HepG2 (cell line): ENCODE results near the gene NRSN2. TPM values are rescaled to one million over a fixed set of nuclear protein-coding genes. Genes with fewer than 3 reads are reported as not detected.
A peak's percentile ranks its signal among the peaks of the same experiment; 100 is the strongest.

Source experiments
- BCL3 ChIP-seq: sonication (generic); formaldehyde crosslinking; IDR thresholded peaks from 2 replicates; pipeline ENCODE4 v1.5.1; 2020; ENCODE audit warnings: mild to moderate bottlenecking, missing genetic modification reagents, moderate library complexity
- FOXM1 ChIP-seq: sonication (generic); formaldehyde crosslinking; IDR thresholded peaks from 2 replicates; pipeline ENCODE4 v1.5.0; 2020; ENCODE audit warnings: missing genetic modification reagents
- GABPB1 ChIP-seq: IDR thresholded peaks from 2 replicates; pipeline ENCODE4 v1.6.1; 2016; ENCODE audit warnings: mild to moderate bottlenecking, missing genetic modification reagents, moderate library complexity, missing compliant biosample characterization
- GZF1 ChIP-seq: sonication (generic); formaldehyde crosslinking; IDR thresholded peaks from 2 replicates; pipeline ENCODE4 v1.5.1; 2020; ENCODE audit warnings: mild to moderate bottlenecking, missing genetic modification reagents
- HNF4G ChIP-seq, 2 experiments: sonication (generic) in 1 of 2; formaldehyde crosslinking in 1 of 2; IDR thresholded peaks; 2 replicates each; pipeline versions ENCODE4 v1.4.0 to v1.6.1; 2011 to 2020; ENCODE audit warnings: borderline replicate concordance in 2 of 2, low read depth in 2 of 2, mild to moderate bottlenecking in 2 of 2, low read length in 1 of 2, missing genetic modification reagents in 1 of 2, moderate library complexity in 1 of 2
- JDP2 ChIP-seq: sonication (generic); formaldehyde crosslinking; IDR thresholded peaks from 2 replicates; pipeline ENCODE4 v1.8.1; 2022; ENCODE audit warnings: missing genetic modification reagents, borderline replicate concordance
- KDM1A ChIP-seq: IDR thresholded peaks from 2 replicates; pipeline ENCODE4 v1.6.1; 2016; ENCODE audit warnings: missing compliant biosample characterization
- KDM2A ChIP-seq: sonication (generic); formaldehyde crosslinking; IDR thresholded peaks from 2 replicates; pipeline ENCODE4 v1.4.0; 2020; ENCODE audit warnings: low read depth, missing genetic modification reagents, borderline replicate concordance
- KLF13 ChIP-seq: sonication (generic); formaldehyde crosslinking; IDR thresholded peaks from 2 replicates; pipeline ENCODE4 v1.4.0; 2020; ENCODE audit warnings: mild to moderate bottlenecking, missing genetic modification reagents
- KMT2B ChIP-seq: IDR thresholded peaks from 2 replicates; pipeline ENCODE4 v1.6.1; 2016; ENCODE audit warnings: missing genetic modification reagents, missing compliant biosample characterization
- NFE2L1 ChIP-seq: sonication (generic); formaldehyde crosslinking; IDR thresholded peaks from 2 replicates; pipeline ENCODE4 v1.4.0; 2020; ENCODE audit warnings: missing genetic modification reagents, mild to moderate bottlenecking, borderline replicate concordance
- PAX8 ChIP-seq: sonication (generic); formaldehyde crosslinking; IDR thresholded peaks from 2 replicates; pipeline ENCODE4 v1.8.0; 2022; ENCODE audit warnings: mild to moderate bottlenecking, missing genetic modification reagents, borderline replicate concordance
- PCBP2 ChIP-seq: fragments of 200-400 bp; formaldehyde crosslinking; optimal IDR thresholded peaks from 2 replicates; pipeline ENCODE3; 2018; ENCODE audit warnings: low read length, low read depth; ENCODE audit not compliant: poor library complexity, severe bottlenecking
- PPARG ChIP-seq: conservative IDR thresholded peaks from 2 replicates; pipeline ENCODE4 v1.6.1; 2016; ENCODE audit warnings: missing biosample characterization, missing genetic modification reagents
- STAT5B ChIP-seq: sonication (generic); formaldehyde crosslinking; IDR thresholded peaks from 2 replicates; pipeline ENCODE4 v1.4.0; 2020; ENCODE audit warnings: missing genetic modification reagents
- WIZ ChIP-seq: sonication (generic); formaldehyde crosslinking; IDR thresholded peaks from 2 replicates; pipeline ENCODE4 v1.5.1; 2020; ENCODE audit warnings: mild to moderate bottlenecking, missing genetic modification reagents
- ZBTB25 ChIP-seq: IDR thresholded peaks from 2 replicates; pipeline ENCODE4 v1.6.1; 2018; ENCODE audit warnings: missing genetic modification reagents
- ZKSCAN1 ChIP-seq: fragments of 150-350 bp; IDR thresholded peaks from 2 replicates; pipeline ENCODE4 v1.6.1; 2014; ENCODE audit warnings: low read length
- ZNF24 ChIP-seq: fragments of 450-650 bp; IDR thresholded peaks from 2 replicates; pipeline ENCODE4 v1.6.1; 2017; ENCODE audit warnings: antibody characterized with exemption, mild to moderate bottlenecking
- ZNF558 ChIP-seq: sonication (generic); formaldehyde crosslinking; IDR thresholded peaks from 2 replicates; pipeline ENCODE4 v1.9.0; 2022; ENCODE audit warnings: mild to moderate bottlenecking, missing genetic modification reagents, borderline replicate concordance
- ZNF567 ChIP-seq: sonication (generic); formaldehyde crosslinking; IDR thresholded peaks from 2 replicates; pipeline ENCODE4 v1.8.1; 2023; ENCODE audit warnings: mild to moderate bottlenecking, missing genetic modification reagents, borderline replicate concordance
- ZNF598 ChIP-seq: sonication (generic); formaldehyde crosslinking; IDR thresholded peaks from 2 replicates; pipeline ENCODE4 v1.5.1; 2020; ENCODE audit warnings: mild to moderate bottlenecking, missing genetic modification reagents, borderline replicate concordance
- ZNF615 ChIP-seq: sonication (generic); formaldehyde crosslinking; IDR thresholded peaks from 2 replicates; pipeline ENCODE4 v1.5.0; 2020; ENCODE audit warnings: mild to moderate bottlenecking, missing genetic modification reagents, borderline replicate concordance
- polyA plus RNA-seq, 8 experiments: library from polyadenylated mRNA; depleted of rRNA in 3 of 8; stranded (reverse) in 7 of 8; unstranded in 1 of 8; fragments of >200 nt; fragmentation: Illumina TruSeq in 4 of 8; extraction: Trizol in 4 of 8; gene quantifications; 2 replicates each; pipeline versions ENCODE4 v1.2.1 to v1.2.3, GENCODE V29; 2011 to 2016; ENCODE audit warnings: low read depth in 4 of 8, missing spikeins in 1 of 8, mixed read lengths in 1 of 8; ENCODE audit not compliant: insufficient read depth in 1 of 8
- total RNA-seq, 5 experiments: library from RNA; depleted of rRNA; stranded (reverse); fragments of >200 nt; fragmentation: Illumina TruSeq; extraction: Trizol; gene quantifications; 2 replicates each; pipeline ENCODE4 v1.2.3, GENCODE V29; 2016; ENCODE audit warnings: low read depth in 1 of 5
- TF ChIP-seq, protein P1 (sequence below): sonication (generic); formaldehyde crosslinking; IDR thresholded peaks from 2 replicates; pipeline ENCODE4 v1.4.0; 2020; ENCODE audit warnings: mild to moderate bottlenecking, missing genetic modification reagents
- TF ChIP-seq, protein P2 (sequence below), 2 experiments: sonication (generic) in 1 of 2; formaldehyde crosslinking in 1 of 2; IDR thresholded peaks; 2 replicates each; pipeline versions ENCODE4 v1.4.0 to v1.6.1; 2018 to 2020; ENCODE audit warnings: missing genetic modification reagents in 2 of 2, borderline replicate concordance in 1 of 2, low read depth in 1 of 2, mild to moderate bottlenecking in 1 of 2, missing biosample characterization in 1 of 2

Gene NRSN2
- total and polyA plus RNA-seq, 2 of the 13 experiments (the other 11 are each of a cell fraction or from before 2014, with no cell fraction given): 32.3 to 49.4 TPM

- TF ChIP-seq ZNF598 (CRISPR knock-in tag): peak; percentile 51; the same call in 1 of the 2 replicates
- TF ChIP-seq NFE2L1 (CRISPR knock-in tag): no peak; the same call in 1 of the 2 replicates
- peak; percentile 48; the same call in 1 of the 2 replicates for TF ChIP-seq ZKSCAN1
- TF ChIP-seq PAX8 (CRISPR knock-in tag): peak; percentile 84; the same call in 1 of the 2 replicates
- peak; percentile 52; the same call in 1 of the 2 replicates for TF ChIP-seq ZNF24
- no peak; the same call in 1 of the 2 replicates for TF ChIP-seq GZF1 (CRISPR knock-in tag)
- TF ChIP-seq PPARG (CRISPR knock-in tag): peak; percentile 62; the same call in 1 of the 2 replicates
- TF ChIP-seq, protein P1, sequence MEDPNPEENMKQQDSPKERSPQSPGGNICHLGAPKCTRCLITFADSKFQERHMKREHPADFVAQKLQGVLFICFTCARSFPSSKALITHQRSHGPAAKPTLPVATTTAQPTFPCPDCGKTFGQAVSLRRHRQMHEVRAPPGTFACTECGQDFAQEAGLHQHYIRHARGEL (CRISPR knock-in tag): no peak
- 0 out of 2 replicates have a peak, but pooled peaks have one; percentile 69 for TF ChIP-seq ZNF558 (CRISPR knock-in tag)
- peak; percentile 83 for TF ChIP-seq GABPB1 (CRISPR knock-in tag)
- TF ChIP-seq KDM2A (CRISPR knock-in tag): peak; percentile 88
- TF ChIP-seq, protein P2, sequence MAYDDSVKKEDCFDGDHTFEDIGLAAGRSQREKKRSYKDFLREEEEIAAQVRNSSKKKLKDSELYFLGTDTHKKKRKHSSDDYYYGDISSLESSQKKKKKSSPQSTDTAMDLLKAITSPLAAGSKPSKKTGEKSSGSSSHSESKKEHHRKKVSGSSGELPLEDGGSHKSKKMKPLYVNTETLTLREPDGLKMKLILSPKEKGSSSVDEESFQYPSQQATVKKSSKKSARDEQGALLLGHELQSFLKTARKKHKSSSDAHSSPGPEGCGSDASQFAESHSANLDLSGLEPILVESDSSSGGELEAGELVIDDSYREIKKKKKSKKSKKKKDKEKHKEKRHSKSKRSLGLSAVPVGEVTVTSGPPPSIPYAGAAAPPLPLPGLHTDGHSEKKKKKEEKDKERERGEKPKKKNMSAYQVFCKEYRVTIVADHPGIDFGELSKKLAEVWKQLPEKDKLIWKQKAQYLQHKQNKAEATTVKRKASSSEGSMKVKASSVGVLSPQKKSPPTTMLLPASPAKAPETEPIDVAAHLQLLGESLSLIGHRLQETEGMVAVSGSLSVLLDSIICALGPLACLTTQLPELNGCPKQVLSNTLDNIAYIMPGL (CRISPR knock-in tag; IDR thresholded peaks at IDR 0.05; ENCODE audit: borderline replicate concordance in 1 of 2, low read depth in 1 of 2): peak; percentile 70 to 88; a peak in 3 of 4 replicates
- TF ChIP-seq JDP2 (CRISPR knock-in tag): 0 out of 2 replicates have a peak, but pooled peaks have one; percentile 77
- peak; percentile 95 for TF ChIP-seq HNF4G (IDR thresholded peaks at IDR 0.05; ENCODE audit: borderline replicate concordance, low read depth, low read length)
- TF ChIP-seq HNF4G (CRISPR knock-in tag; IDR thresholded peaks at IDR 0.05; ENCODE audit: borderline replicate concordance, low read depth): peak; percentile 97
- peak; percentile 45; the same call in 1 of the 2 replicates for TF ChIP-seq KLF13 (CRISPR knock-in tag)
- peak; percentile 99 for TF ChIP-seq ZBTB25 (CRISPR knock-in tag)
- peak; percentile 92 for TF ChIP-seq PCBP2
- peak; percentile 97; the same call in 1 of the 2 replicates for TF ChIP-seq ZNF615 (CRISPR knock-in tag)
- TF ChIP-seq BCL3: peak; percentile 97
- no peak; the same call in none of the 2 replicates for TF ChIP-seq ZNF567 (CRISPR knock-in tag)
- peak; percentile 91 for TF ChIP-seq KDM1A
- TF ChIP-seq STAT5B (CRISPR knock-in tag): 0 out of 2 replicates have a peak, but pooled peaks have one; percentile 75
- no peak for TF ChIP-seq WIZ (CRISPR knock-in tag)
- TF ChIP-seq KMT2B: peak; percentile 86
- no peak for TF ChIP-seq FOXM1 (CRISPR knock-in tag)
Observed at GRCh38 chr20:371755-372542, 25.0 kb downstream of the NRSN2 start (continued).
